ENCODE results near the gene AGAP9. TPM values are rescaled to one million over a fixed set of nuclear protein-coding genes. Genes with fewer than 3 reads are reported as not detected.
"Not testable (repeated sequence)": the region's sequence is repeated elsewhere in the genome, so short reads cannot be mapped to it uniquely, and the experiment has no call there.

Gene AGAP9
- total RNA-seq, 4 donors from 2014 or later: 1.0 to 12.8 (median 1.5) TPM

- H3K36me3 ChIP-seq; H3K27ac ChIP-seq; H3K9me3 ChIP-seq; H3K27me3 ChIP-seq; H3K4me3 ChIP-seq; H3K4me1 ChIP-seq; intact Hi-C loops (cut with DNase I; ENCODE audit: low total_unique reads): not testable (repeated sequence)
- peak; percentile 27 to 35 for DNase-seq
- peak in 2 of 4 experiments; percentile 15 to 28 for TF ChIP-seq CTCF (IDR thresholded peaks at IDR 0.05)
These were observed 62.2 kb downstream of the AGAP9 start for GRCh38 chr10:47461261-47461687.

GRCh38 chr10:47458466-47459154 lies 64.8 kb downstream of the AGAP9 start:
- no peaks in the 10 kb centered on the region for H3K9me3 ChIP-seq
- DNase-seq: no peak
- H3K36me3 ChIP-seq: no peaks in the 10 kb centered on the region
- no peaks in the 10 kb centered on the region for H3K27me3 ChIP-seq
- H3K4me1 ChIP-seq: no peaks in the 10 kb centered on the region
- TF ChIP-seq POLR2A (IDR thresholded peaks at IDR 0.05) (no peak), CTCF (IDR thresholded peaks at IDR 0.05) (no peak)
- no peak overlapping the region for H3K27ac ChIP-seq
- no peak overlapping the region for H3K4me3 ChIP-seq
- intact Hi-C loops (cut with DNase I; ENCODE audit: low total_unique reads): no loop called here

- Histone ChIP-seq H3K9me3 (no peaks in the 10 kb centered on the region), H3K27me3 (no peaks in the 10 kb centered on the region), H3K36me3 (no peaks in the 10 kb centered on the region), H3K27ac (no peak overlapping the region), H3K4me1 (no peaks in the 10 kb centered on the region), H3K4me3 (no peak overlapping the region)
- no peak for TF ChIP-seq CTCF (IDR thresholded peaks at IDR 0.05)
- no peak for TF ChIP-seq POLR2A (IDR thresholded peaks at IDR 0.05)
- intact Hi-C loops (cut with DNase I; ENCODE audit: low total_unique reads): no loop called here
- DNase-seq: no peak
These were observed 65.6 kb downstream of the AGAP9 start for GRCh38 chr10:47457826-47458225.

- intact Hi-C loops (cut with DNase I; ENCODE audit: low total_unique reads): no loop called here
- no peak for DNase-seq
- H3K9me3 ChIP-seq: no peaks in the 10 kb centered on the region
- H3K27me3 ChIP-seq: no peaks in the 10 kb centered on the region
- no peaks in the 10 kb centered on the region for H3K36me3 ChIP-seq
- H3K27ac ChIP-seq: no peak overlapping the region
- no peaks in the 10 kb centered on the region for H3K4me1 ChIP-seq
- H3K4me3 ChIP-seq: no peak overlapping the region
- TF ChIP-seq POLR2A (IDR thresholded peaks at IDR 0.05) (no peak), CTCF (IDR thresholded peaks at IDR 0.05) (no peak)
These were observed 66.0 kb downstream of the AGAP9 start for GRCh38 chr10:47457528-47457820.

GRCh38 chr10:47456794-47457527 lies 66.5 kb downstream of the AGAP9 start:
- Histone ChIP-seq H3K36me3 (no peaks in the 10 kb centered on the region), H3K27me3 (no peaks in the 10 kb centered on the region), H3K9me3 (no peaks in the 10 kb centered on the region), H3K4me3 (no peak overlapping the region), H3K27ac (no peak overlapping the region), H3K4me1 (no peaks in the 10 kb centered on the region)
- TF ChIP-seq CTCF (IDR thresholded peaks at IDR 0.05) (no peak), POLR2A (IDR thresholded peaks at IDR 0.05) (no peak)
- DNase-seq: no peak
- intact Hi-C loops (cut with DNase I; ENCODE audit: low total_unique reads): no loop called here

Data from uterus (tissue), 4 donors.